Aorta (tissue), 5 donors: Measurements from ENCODE around the gene PSMB5. TPM values are rescaled to one million over a fixed set of nuclear protein-coding genes. Genes with fewer than 3 reads are reported as not detected.

ENCODE experiments used
- ATAC-seq: fragments of 200-7000 bp; cut with Tn5 transposase; one replicate; pipeline ENCODE4 v1.9.1; 2022; ENCODE audit warnings: moderate library complexity; ENCODE audit not compliant: low FRiP score
- DNase-seq, 2 donors: peaks; one replicate each; pipeline ENCODE4 v3.0.0-alpha.2; 2020
- H3K27ac ChIP-seq, 2 donors: one replicate each; pipeline ENCODE4 v1.5.1; 2013; ENCODE audit warnings: low read length in 2 of 2, mild to moderate bottlenecking in 2 of 2, moderate library complexity in 2 of 2, control low read depth in 1 of 2, inconsistent platforms in 1 of 2, low read depth in 1 of 2
- H3K27me3 ChIP-seq, 2 donors: one replicate each; pipeline ENCODE4 v1.6.1; 2013; ENCODE audit warnings: control low read depth in 1 of 2, low read length in 1 of 2, mild to moderate bottlenecking in 1 of 2, moderate library complexity in 1 of 2; ENCODE audit not compliant: insufficient read depth in 2 of 2, control insufficient read depth in 1 of 2
- H3K36me3 ChIP-seq, 2 donors: one replicate each; pipeline ENCODE4 v1.6.1; 2013; ENCODE audit warnings: control low read depth in 1 of 2, low read length in 1 of 2, mild to moderate bottlenecking in 1 of 2; ENCODE audit not compliant: insufficient read depth in 2 of 2, control insufficient read depth in 1 of 2
- H3K4me1 ChIP-seq, 2 donors: one replicate each; pipeline ENCODE4 v1.6.1; 2013; ENCODE audit warnings: low read length in 2 of 2, control low read depth in 1 of 2, mild to moderate bottlenecking in 1 of 2, moderate library complexity in 1 of 2; ENCODE audit not compliant: insufficient read depth in 2 of 2, control insufficient read depth in 1 of 2
- H3K4me3 ChIP-seq, 2 donors: one replicate each; pipeline ENCODE4 v1.5.1; 2013; ENCODE audit warnings: low read length in 2 of 2, control low read depth in 1 of 2, mild to moderate bottlenecking in 1 of 2
- H3K9me3 ChIP-seq: one replicate; pipeline ENCODE4 v1.6.1; 2013; ENCODE audit warnings: mild to moderate bottlenecking, low read length; ENCODE audit not compliant: control insufficient read depth
- WGBS, 2 donors: extraction: QIAGEN DNeasy Blood & Tissue Kit; methylation state at CpG; one replicate each; pipeline ENCODE4 v1.1.7; 2013; 5-methylcytosine and 5-hydroxymethylcytosine counted together
- intact Hi-C, 2 donors: fragments of 100-400 bp; cut with DNase I; formaldehyde crosslinking; loops; one replicate each; pipeline versions ENCODE4 v1.14.2 to v1.15.0; 2022
- polyA plus RNA-seq, 2 donors: library from polyadenylated mRNA; stranded (reverse); fragments of 200-250 nt; gene quantifications; one replicate each; pipeline ENCODE4 v1.2.3, GENCODE V29; 2013
- total RNA-seq, 2 donors: library from RNA; stranded (reverse); fragmentation: NEBNext Ultra II Directional; extraction: Animal tissue kit (Norgen Biotek cat#: 25700); gene quantifications; one replicate each; pipeline ENCODE4 v1.2.1, GENCODE V29; 2021
- donor health status: healthy with polysubstance abuse.
- donor health status: Bipolar disorder and iron deficiency.
- donor health status: DM: no; HTN: no; CAD: no.
- donor health status: DM: no; HTN: no; CAD: no.
- donor health status: DM: yes; HTN: yes; CAD: no.

PSMB5 gene
- total and polyA plus RNA-seq, 4 donors = 67.7 to 116 (median 85.8) TPM

GRCh38 chr14:22976620-22977433 lies 57.9 kb downstream of the PSMB5 start:
- intact Hi-C loops = no loop called here
- no peaks in the 10 kb centered on the region for H3K9me3 ChIP-seq
- H3K36me3 ChIP-seq = peaks cover 0 to 2% of the 10 kb centered on the region in 2 donors
- H3K27me3 ChIP-seq = no peaks in the 10 kb centered on the region
- H3K4me3 ChIP-seq = no peak overlapping the region
- peak overlapping the region in 1 of 2 donors; percentile 89 for H3K27ac ChIP-seq
- DNase-seq (no peak), ATAC-seq (no peak)
- peaks cover 5% of the 10 kb centered on the region in 2 donors for H3K4me1 ChIP-seq
- 42 to 47% methylated on average over 6 of the region's 6 CpGs for WGBS, 2 donors

Other genes starting within 250 kb of the PSMB5 start
- 10 to 100 TPM; 16.7 TPM for gene SLC7A7, start 219.5 kb downstream of the PSMB5 start, total RNA-seq
- gene SLC7A7, start 219.5 kb downstream of the PSMB5 start, polyA plus RNA-seq = 10 to 100 TPM; 15.4 to 44.2 TPM
- gene MRPL52, start 205.0 kb downstream of the PSMB5 start, total RNA-seq = 10 to 100 TPM; 37.2 to 49.1 TPM
- 10 to 100 TPM; 47.3 to 56.0 TPM for gene MRPL52, start 205.0 kb downstream of the PSMB5 start, polyA plus RNA-seq
- 100 to 1,000 TPM; 206 to 250 TPM for gene MMP14, start 198.3 kb downstream of the PSMB5 start, total RNA-seq
- 10 to 100 TPM; 29.8 to 99.2 TPM for gene MMP14, start 198.3 kb downstream of the PSMB5 start, polyA plus RNA-seq
- 100 to 1,000 TPM; 161 to 187 TPM for gene LRP10, start 163.2 kb downstream of the PSMB5 start, total RNA-seq
- 100 to 1,000 TPM in 1 of 2 donors, 10 to 100 TPM in 1; 53.0 to 134 TPM for gene LRP10, start 163.2 kb downstream of the PSMB5 start, polyA plus RNA-seq
- gene REM2, start 151.7 kb downstream of the PSMB5 start, total RNA-seq = under 1 TPM; 0.36 to 0.75 TPM
- gene REM2, start 151.7 kb downstream of the PSMB5 start, polyA plus RNA-seq = under 1 TPM in 1 of 2 donors, not detected in 1; 0.92 TPM
- 10 to 100 TPM; 65.4 to 72.6 TPM for gene RBM23, start 115.8 kb downstream of the PSMB5 start, total RNA-seq
- gene RBM23, start 115.8 kb downstream of the PSMB5 start, polyA plus RNA-seq = 10 to 100 TPM; 19.9 to 54.3 TPM
- gene PRMT5, start 105.5 kb downstream of the PSMB5 start, total RNA-seq = 10 to 100 TPM; 32.0 to 36.5 TPM
- gene PRMT5, start 105.5 kb downstream of the PSMB5 start, polyA plus RNA-seq = 10 to 100 TPM; 27.7 to 36.2 TPM
- 10 to 100 TPM; 19.7 to 33.9 TPM for gene HAUS4, start 77.8 kb downstream of the PSMB5 start, total RNA-seq
- gene HAUS4, start 77.8 kb downstream of the PSMB5 start, polyA plus RNA-seq = 10 to 100 TPM; 39.5 to 62.7 TPM
- 10 to 100 TPM; 12.9 to 16.2 TPM for gene AJUBA, start 52.3 kb downstream of the PSMB5 start, total RNA-seq
- 1 to 10 TPM; 2.2 to 3.8 TPM for gene AJUBA, start 52.3 kb downstream of the PSMB5 start, polyA plus RNA-seq
- gene C14orf93, start 24.8 kb downstream of the PSMB5 start, total RNA-seq = 1 to 10 TPM; 5.5 to 8.6 TPM
- 10 to 100 TPM in 1 of 2 donors, 1 to 10 TPM in 1; 8.8 to 11.0 TPM for gene C14orf93, start 24.8 kb downstream of the PSMB5 start, polyA plus RNA-seq
- gene PSMB11, start 7.3 kb upstream of the PSMB5 start, total RNA-seq = not detected
- not detected for gene PSMB11, start 7.3 kb upstream of the PSMB5 start, polyA plus RNA-seq
- gene CDH24, start 22.6 kb upstream of the PSMB5 start, total RNA-seq = 10 to 100 TPM in 1 of 2 donors, 1 to 10 TPM in 1; 3.4 to 11.4 TPM
- 1 to 10 TPM in 1 of 2 donors, not detected in 1; 4.1 TPM for gene CDH24, start 22.6 kb upstream of the PSMB5 start, polyA plus RNA-seq
- 100 to 1,000 TPM; 134 to 183 TPM for gene ACIN1, start 60.2 kb upstream of the PSMB5 start, total RNA-seq
- 100 to 1,000 TPM in 1 of 2 donors, 10 to 100 TPM in 1; 34.1 to 147 TPM for gene ACIN1, start 60.2 kb upstream of the PSMB5 start, polyA plus RNA-seq
- 10 to 100 TPM; 37.6 to 41.4 TPM for gene C14orf119, start 60.6 kb upstream of the PSMB5 start, total RNA-seq
- 10 to 100 TPM; 27.8 to 32.2 TPM for gene C14orf119, start 60.6 kb upstream of the PSMB5 start, polyA plus RNA-seq
- under 1 TPM in 1 of 2 donors, not detected in 1; 0.18 TPM for gene CIROP, start 70.1 kb upstream of the PSMB5 start, total RNA-seq
- not detected for gene CIROP, start 70.1 kb upstream of the PSMB5 start, polyA plus RNA-seq
- gene CEBPE, start 84.4 kb upstream of the PSMB5 start, total RNA-seq = under 1 TPM; 0.29 to 0.33 TPM
- under 1 TPM in 1 of 2 donors, not detected in 1; 0.13 TPM for gene CEBPE, start 84.4 kb upstream of the PSMB5 start, polyA plus RNA-seq
- gene SLC7A8, start 148.8 kb upstream of the PSMB5 start, total RNA-seq = 10 to 100 TPM; 20.0 to 31.4 TPM
- gene SLC7A8, start 148.8 kb upstream of the PSMB5 start, polyA plus RNA-seq = 10 to 100 TPM in 1 of 2 donors, 1 to 10 TPM in 1; 8.9 to 11.0 TPM
- not detected for gene RNF212B, start 203.0 kb upstream of the PSMB5 start, total RNA-seq
- gene RNF212B, start 203.0 kb upstream of the PSMB5 start, polyA plus RNA-seq = not detected